Measurements from ENCODE around the gene FAM9B.

Gene FAM9B

GRCh38 chrX:8981723-8982122 lies 52.2 kb downstream of the FAM9B start:
- DNase-seq (ENCODE audit: low read depth in 1 of 2, low spot score in 1 of 2): no peak

GRCh38 chrX:8980756-8981155 lies 53.2 kb downstream of the FAM9B start:
- DNase-seq (ENCODE audit: low read depth in 1 of 2, low spot score in 1 of 2): no peak
